Gastroesophageal sphincter (tissue), 4 donors: ENCODE measurements around the gene BCKDHA. TPM values are rescaled to one million over a fixed set of nuclear protein-coding genes. Genes with fewer than 3 reads are reported as not detected.

Source experiments
- ATAC-seq: fragments of 150-250 bp; one replicate; pipeline ENCODE4 v1.9.1; 2016; ENCODE audit warnings: mild to moderate bottlenecking, moderate library complexity
- H3K27ac ChIP-seq, 4 donors: fragments of 200-600 bp; sonication (generic) in 3 of 4; 1 replicate in 3 of 4; 2 replicates in 1 of 4; pipeline ENCODE4 v1.5.1; 2016 to 2019
- H3K27me3 ChIP-seq: fragments of 200-600 bp; sonication (generic); one replicate; pipeline ENCODE4 v1.5.1; 2019
- H3K36me3 ChIP-seq, 2 donors: fragments of 200-600 bp; sonication (generic); one replicate each; pipeline ENCODE4 v1.5.1; 2019; ENCODE audit warnings: control low read depth in 1 of 2
- H3K4me1 ChIP-seq, 3 donors: fragments of 200-600 bp; sonication (generic); 1 replicate in 2 of 3; 2 replicates in 1 of 3; pipeline ENCODE4 v1.5.1; 2016 to 2019; ENCODE audit warnings: control low read depth in 2 of 3
- H3K4me3 ChIP-seq, 2 donors: fragments of 200-600 bp; sonication (generic); one replicate each; pipeline ENCODE4 v1.5.1; 2019; ENCODE audit warnings: mild to moderate bottlenecking in 1 of 2, moderate library complexity in 1 of 2
- H3K9me3 ChIP-seq, 3 donors: fragments of 200-600 bp; sonication (generic); one replicate each; pipeline ENCODE4 v1.5.1; 2017 to 2019; ENCODE audit warnings: control low read depth in 2 of 3
- CTCF ChIP-seq, 4 experiments: fragments of 200-600 bp in 2 of 4; fragments of 450-650 bp in 2 of 4; sonication (generic) in 1 of 4; IDR thresholded peaks; one replicate each; pipeline ENCODE4 v1.5.1; 2017 to 2019; ENCODE audit warnings: antibody characterized with exemption in 4 of 4, mild to moderate bottlenecking in 2 of 4, moderate library complexity in 2 of 4
- EP300 ChIP-seq: sonication (generic); formaldehyde crosslinking; IDR thresholded peaks from one replicate; pipeline ENCODE4 v1.6.1; 2017; ENCODE audit warnings: antibody characterized with exemption, mild to moderate bottlenecking
- POLR2A ChIP-seq, 2 donors: fragments of 450-650 bp; IDR thresholded peaks; one replicate each; pipeline ENCODE4 v1.6.1; 2017; ENCODE audit warnings: antibody characterized with exemption in 2 of 2, mild to moderate bottlenecking in 2 of 2, moderate library complexity in 1 of 2
- POLR2AphosphoS5 ChIP-seq: sonication (generic); formaldehyde crosslinking; IDR thresholded peaks from one replicate; pipeline ENCODE4 v1.6.1; 2017; ENCODE audit warnings: antibody characterized with exemption
- WGBS, 2 donors: methylation state at CpG; one replicate each; pipeline ENCODE4 v1.1.5; 2018; ENCODE audit warnings: low coverage in 1 of 2; 5-methylcytosine and 5-hydroxymethylcytosine counted together
- total RNA-seq, 4 donors: library from RNA; depleted of rRNA; stranded (reverse); fragments of >200 nt; gene quantifications; one replicate each; pipeline ENCODE4 v1.1.0, GENCODE V29; 2016

BCKDHA gene
- total RNA-seq, 4 donors from 2014 or later: 35.0 to 47.9 (median 38.3) TPM

- H3K36me3 ChIP-seq: peaks cover 0 to 56% of the 10 kb centered on the region in 2 donors
- H3K9me3 ChIP-seq: no peaks in the 10 kb centered on the region
- TF ChIP-seq POLR2A (IDR thresholded peaks at IDR 0.05): no peak
- TF ChIP-seq CTCF (IDR thresholded peaks at IDR 0.05): no peak
- no peak for TF ChIP-seq EP300
- no CpG with 5 or more reads among the region's 11 CpGs for WGBS, 2 donors
- H3K4me1 ChIP-seq: peaks cover 0 to 16% (median 2%) of the 10 kb centered on the region in 3 donors
- H3K27me3 ChIP-seq: no peaks in the 10 kb centered on the region
- no peak overlapping the region for H3K4me3 ChIP-seq
- no peak for ATAC-seq
- no peak overlapping the region for H3K27ac ChIP-seq
Measured at GRCh38 chr19:41391618-41392017, 6.0 kb upstream of the BCKDHA start.

- H3K4me3 ChIP-seq: no peak overlapping the region
- no peaks in the 10 kb centered on the region for H3K27me3 ChIP-seq
- H3K36me3 ChIP-seq: peaks cover 0 to 45% of the 10 kb centered on the region in 2 donors
- H3K4me1 ChIP-seq: peaks cover 0 to 21% (median 7%) of the 10 kb centered on the region in 3 donors
- no peak for ATAC-seq
- TF ChIP-seq POLR2A (IDR thresholded peaks at IDR 0.05) (no peak), CTCF (IDR thresholded peaks at IDR 0.05) (no peak), POLR2AphosphoS5 (no peak), EP300 (no peak)
- H3K27ac ChIP-seq: no peak overlapping the region
- 66 to 87% methylated on average over 5 to 8 of the region's 12 CpGs for WGBS, 2 donors
- no peaks in the 10 kb centered on the region for H3K9me3 ChIP-seq
Measured at GRCh38 chr19:41392775-41393174, 4.8 kb upstream of the BCKDHA start.

GRCh38 chr19:41395355-41395754 lies 2.3 kb upstream of the BCKDHA start:
- TF ChIP-seq POLR2AphosphoS5: no peak
- no peak for TF ChIP-seq CTCF (IDR thresholded peaks at IDR 0.05)
- no peak for TF ChIP-seq POLR2A (IDR thresholded peaks at IDR 0.05)
- no peak for TF ChIP-seq EP300
- no peaks in the 10 kb centered on the region for H3K27me3 ChIP-seq
- peaks cover 0 to 24% of the 10 kb centered on the region in 2 donors for H3K36me3 ChIP-seq
- peaks cover 4 to 43% (median 11%) of the 10 kb centered on the region in 3 donors for H3K4me1 ChIP-seq
- ATAC-seq: no peak
- no peak overlapping the region for H3K27ac ChIP-seq
- H3K4me3 ChIP-seq: no peak overlapping the region
- WGBS, 2 donors: 76% methylated on average over 5 to 6 of the region's 6 CpGs
- no peaks in the 10 kb centered on the region for H3K9me3 ChIP-seq

- 0% methylated on average over 5 of the region's 5 CpGs; no CpG with 5 or more reads in 1 of the 2 donors for WGBS, 2 donors
Measured at GRCh38 chr19:41398050-41398418, 416 bp downstream of the BCKDHA start.

More at GRCh38 chr19:41398050-41398418, 416 bp downstream of the BCKDHA start:
- Histone ChIP-seq H3K27me3 (no peaks in the 10 kb centered on the region), H3K36me3 (peaks cover 0 to 22% of the 10 kb centered on the region in 2 donors), H3K27ac (peak overlapping the region; percentile 86 to 97 (median 92)), H3K9me3 (no peaks in the 10 kb centered on the region), H3K4me3 (peak overlapping the region; percentile 93 to 100), H3K4me1 (peaks cover 4 to 69% (median 11%) of the 10 kb centered on the region in 3 donors)
- TF ChIP-seq CTCF (IDR thresholded peaks at IDR 0.05) (no peak), POLR2AphosphoS5 (no peak), EP300 (no peak), POLR2A (IDR thresholded peaks at IDR 0.05) (no peak)
- no peak for ATAC-seq
